SU-DHL-6 (cell line): ENCODE measurements around the gene ANXA6.

ENCODE experiments used
- H2AFZ ChIP-seq: fragments of 200-600 bp; sonication (generic); 2 replicates; pipeline ENCODE4 v1.6.1; 2014; ENCODE audit warnings: low read depth, mild to moderate bottlenecking, moderate library complexity, mixed read lengths, antibody characterized with exemption, low read length; ENCODE audit not compliant: severe bottlenecking
- H3F3A ChIP-seq: fragments of 200-600 bp; shearing (Covaris generic); 2 replicates; pipeline ENCODE4 v1.6.0; 2016; ENCODE audit warnings: antibody characterized with exemption, mild to moderate bottlenecking; ENCODE audit not compliant: insufficient read depth
- H3K27ac ChIP-seq: fragments of 200-600 bp; sonication (generic); 2 replicates; pipeline ENCODE4 v1.5.1; 2016; ENCODE audit warnings: low read depth, mild to moderate bottlenecking, low read length, moderate library complexity, mixed read lengths
- H3K27me3 ChIP-seq: fragments of 200-600 bp; sonication (generic), shearing (Covaris generic); 2 replicates; pipeline ENCODE4 v1.6.0; 2014; ENCODE audit warnings: mild to moderate bottlenecking, low read length
- H3K36me3 ChIP-seq: fragments of 200-600 bp; sonication (generic); 2 replicates; pipeline ENCODE4 v1.6.1; 2014; ENCODE audit warnings: mild to moderate bottlenecking, low read length, mixed read lengths
- H3K4me2 ChIP-seq: fragments of 300-600, 200-600 bp; shearing (Covaris generic), sonication (generic); 2 replicates; pipeline ENCODE4 v1.6.0; 2014; ENCODE audit warnings: low read length, low read depth, mild to moderate bottlenecking; ENCODE audit not compliant: poor library complexity, severe bottlenecking
- H3K4me3 ChIP-seq: fragments of 200-600 bp; sonication (generic); 2 replicates; pipeline ENCODE4 v1.5.1; 2014; ENCODE audit warnings: antibody characterized with exemption, low read length, mild to moderate bottlenecking, mixed read lengths; ENCODE audit not compliant: insufficient read depth, poor library complexity, severe bottlenecking
- H3K79me2 ChIP-seq: fragments of 200-600 bp; sonication (generic); 2 replicates; pipeline ENCODE4 v1.6.1; 2014; ENCODE audit warnings: mild to moderate bottlenecking, low read length, moderate library complexity; ENCODE audit not compliant: insufficient read depth
- H3K9ac ChIP-seq: fragments of 200-600 bp; sonication (generic); 2 replicates; pipeline ENCODE4 v1.7.0; 2014; ENCODE audit warnings: mild to moderate bottlenecking, low read length
- H3K9me2 ChIP-seq: fragments of 200-600 bp; sonication (generic); replicated peaks from 2 replicates; pipeline ENCODE4 v1.6.1; 2014; ENCODE audit warnings: low read length; ENCODE audit not compliant: insufficient read depth
- H3K9me3 ChIP-seq: fragments of 200-600 bp; sonication (generic); 2 replicates; pipeline ENCODE4 v1.6.1; 2014; ENCODE audit warnings: low read length, mixed read lengths; ENCODE audit not compliant: insufficient read depth
- H4K20me1 ChIP-seq: fragments of 200-600 bp; sonication (generic); 2 replicates; pipeline ENCODE4 v1.6.1; 2014; ENCODE audit warnings: low read depth, mild to moderate bottlenecking, antibody characterized with exemption, low read length, moderate library complexity, mixed read lengths
- CTCF ChIP-seq: fragments of 200-600 bp; sonication (generic); IDR thresholded peaks from one replicate; pipeline ENCODE4 v1.5.1; 2017; ENCODE audit warnings: antibody characterized with exemption, mild to moderate bottlenecking, low read length, moderate library complexity; ENCODE audit not compliant: insufficient read depth, poor library complexity, severe bottlenecking
- EZH2phosphoT487 ChIP-seq: fragments of 200-600 bp; sonication (generic), shearing (Covaris generic); conservative IDR thresholded peaks from 2 replicates; pipeline ENCODE4 v1.6.1; 2018; ENCODE audit warnings: mild to moderate bottlenecking, antibody characterized with exemption, low read length, moderate library complexity, mixed read lengths

ANXA6 gene

GRCh38 chr5:151186538-151186937 lies 29.0 kb upstream of the ANXA6 start:
- peaks cover 35% of the 10 kb centered on the region for H3K79me2 ChIP-seq
- H4K20me1 ChIP-seq = no peaks in the 10 kb centered on the region
- peaks cover 81% of the 10 kb centered on the region for H3K36me3 ChIP-seq
- H3K9ac ChIP-seq = no peak overlapping the region
- H3K27me3 ChIP-seq = no peaks in the 10 kb centered on the region
- TF ChIP-seq CTCF (no peak), EZH2phosphoT487 (no peak)
- H2AFZ ChIP-seq = no peak overlapping the region
- no peaks in the 10 kb centered on the region for H3K9me3 ChIP-seq
- H3K27ac ChIP-seq = no peak overlapping the region
- peaks cover 22% of the 10 kb centered on the region for H3F3A ChIP-seq
- no peaks in the 10 kb centered on the region for H3K9me2 ChIP-seq
- H3K4me2 ChIP-seq = no peak overlapping the region
- no peak overlapping the region for H3K4me3 ChIP-seq

GRCh38 chr5:151186052-151186451 lies 28.5 kb upstream of the ANXA6 start:
- Histone ChIP-seq H3K4me2 (no peak overlapping the region), H3K36me3 (peaks cover 77% of the 10 kb centered on the region), H3K79me2 (peaks cover 30% of the 10 kb centered on the region), H3K9me3 (no peaks in the 10 kb centered on the region), H3K27me3 (no peaks in the 10 kb centered on the region), H2AFZ (no peak overlapping the region), H3K27ac (no peak overlapping the region), H3K9ac (no peak overlapping the region), H3F3A (peaks cover 20% of the 10 kb centered on the region), H3K4me3 (no peak overlapping the region), H3K9me2 (no peaks in the 10 kb centered on the region), H4K20me1 (no peaks in the 10 kb centered on the region)
- no peak for TF ChIP-seq EZH2phosphoT487
- TF ChIP-seq CTCF = no peak

- H3K4me2 ChIP-seq = no peak overlapping the region
- peaks cover 14% of the 10 kb centered on the region for H3K79me2 ChIP-seq
- H3F3A ChIP-seq = peaks cover 27% of the 10 kb centered on the region
- H3K4me3 ChIP-seq = no peak overlapping the region
- H3K9ac ChIP-seq = no peak overlapping the region
- no peaks in the 10 kb centered on the region for H4K20me1 ChIP-seq
- H3K27me3 ChIP-seq = no peaks in the 10 kb centered on the region
- no peak overlapping the region for H2AFZ ChIP-seq
- TF ChIP-seq CTCF (no peak), EZH2phosphoT487 (no peak)
- H3K27ac ChIP-seq = no peak overlapping the region; the same call in 1 of the 2 replicates
- H3K36me3 ChIP-seq = peaks cover 65% of the 10 kb centered on the region
- no peaks in the 10 kb centered on the region for H3K9me3 ChIP-seq
- H3K9me2 ChIP-seq = no peaks in the 10 kb centered on the region
Observed at GRCh38 chr5:151184316-151185042, 26.9 kb upstream of the ANXA6 start.
